ENCODE results near the gene CD58.

Gene CD58

GRCh38 chr1:116508085-116508983 lies 62.5 kb downstream of the CD58 start:
- DNase-seq (ENCODE audit: low spot score), result no peak

GRCh38 chr1:116507631-116508030 lies 63.2 kb downstream of the CD58 start:
- no peak for DNase-seq (ENCODE audit: low spot score)

- DNase-seq (ENCODE audit: low spot score), result no peak
Measured at GRCh38 chr1:116506132-116507004, 64.5 kb downstream of the CD58 start.

- peak; percentile 30 for DNase-seq (ENCODE audit: low spot score)
Measured at GRCh38 chr1:116504308-116505156, 66.3 kb downstream of the CD58 start.

- no peak for DNase-seq (ENCODE audit: low spot score)
Measured at GRCh38 chr1:116503546-116504307, 67.1 kb downstream of the CD58 start.

GRCh38 chr1:116502671-116503314 lies 68.0 kb downstream of the CD58 start:
- DNase-seq (ENCODE audit: low spot score), result no peak

GRCh38 chr1:116501870-116502244 lies 69.0 kb downstream of the CD58 start:
- DNase-seq (ENCODE audit: low spot score), result no peak

GRCh38 chr1:116501125-116501869 lies 69.5 kb downstream of the CD58 start:
- DNase-seq (ENCODE audit: low spot score), result no peak

- peak; percentile 62 for DNase-seq (ENCODE audit: low spot score)
Measured at GRCh38 chr1:116498789-116499628, 71.8 kb downstream of the CD58 start.

- no peak for DNase-seq (ENCODE audit: low spot score)
Measured at GRCh38 chr1:116497656-116498055, 73.2 kb downstream of the CD58 start.

GRCh38 chr1:116496898-116497297 lies 73.9 kb downstream of the CD58 start:
- DNase-seq (ENCODE audit: low spot score), result no peak

- no peak for DNase-seq (ENCODE audit: low spot score)
Measured at GRCh38 chr1:116496380-116496779, 74.4 kb downstream of the CD58 start.

GRCh38 chr1:116495535-116495934 lies 75.3 kb downstream of the CD58 start:
- DNase-seq (ENCODE audit: low spot score), result no peak

GRCh38 chr1:116494745-116495144 lies 76.1 kb downstream of the CD58 start:
- no peak for DNase-seq (ENCODE audit: low spot score)

- no peak for DNase-seq (ENCODE audit: low spot score)
Measured at GRCh38 chr1:116494353-116494692, 76.5 kb downstream of the CD58 start.

- no peak for DNase-seq (ENCODE audit: low spot score)
Measured at GRCh38 chr1:116493484-116494352, 77.1 kb downstream of the CD58 start.

- DNase-seq (ENCODE audit: low spot score), result no peak
Measured at GRCh38 chr1:116493036-116493435, 77.8 kb downstream of the CD58 start.

- DNase-seq (ENCODE audit: low spot score), result no peak
Measured at GRCh38 chr1:116492358-116492811, 78.4 kb downstream of the CD58 start.
